Measurements from ENCODE around the gene PMP22. TPM values are rescaled to one million over a fixed set of nuclear protein-coding genes. Genes with fewer than 3 reads are reported as not detected.
"Not testable (repeated sequence)": the region's sequence is repeated elsewhere in the genome, so short reads cannot be mapped to it uniquely, and the experiment has no call there.

PMP22 gene
- polyA plus RNA-seq, 1 donor from 2014 or later: not detected

- Histone ChIP-seq H3K27ac (ENCODE audit: low read length) (no peak overlapping the region), H3K79me2 (replicated peaks; ENCODE audit: insufficient read depth, low read length) (no peaks in the 10 kb centered on the region), H2AFZ (ENCODE audit: low read depth, low read length) (no peak overlapping the region), H3K4me2 (ENCODE audit: low read length) (no peak overlapping the region), H4K20me1 (ENCODE audit: insufficient read depth) (no peaks in the 10 kb centered on the region), H3K9me3 (ENCODE audit: low read length) (no peaks in the 10 kb centered on the region), H3K9me2 (ENCODE audit: insufficient read depth, low read length) (no peaks in the 10 kb centered on the region), H3K27me3 (ENCODE audit: insufficient read depth, low read depth, low read length) (no peaks in the 10 kb centered on the region), H3K4me3 (ENCODE audit: low read length) (no peak overlapping the region), H3K36me3 (ENCODE audit: insufficient read depth, low read length) (no peaks in the 10 kb centered on the region), H3K9ac (ENCODE audit: low read length) (no peak overlapping the region), H3F3A (ENCODE audit: insufficient read depth, low read length, poor library complexity, severe bottlenecking) (no peaks in the 10 kb centered on the region)
- TF ChIP-seq TAF1 (IDR thresholded peaks at IDR 0.05; ENCODE audit: low read depth) (no peak), POLR2AphosphoS5 (IDR thresholded peaks at IDR 0.05) (no peak), SMC3 (conservative IDR thresholded peaks at IDR 0.05; ENCODE audit: poor library complexity) (no peak), REST (IDR thresholded peaks at IDR 0.05; ENCODE audit: borderline replicate concordance) (no peak), EP300 (conservative IDR thresholded peaks at IDR 0.05; ENCODE audit: poor library complexity, severe bottlenecking) (no peak), EZH2 (IDR thresholded peaks at IDR 0.05; ENCODE audit: borderline replicate concordance, insufficient read depth, low read length, poor library complexity, severe bottlenecking) (no peak), RAD21 (conservative IDR thresholded peaks at IDR 0.05) (no peak), MXI1 (conservative IDR thresholded peaks at IDR 0.05; ENCODE audit: poor library complexity, severe bottlenecking) (no peak), CTCF (IDR thresholded peaks at IDR 0.05; ENCODE audit: poor library complexity, severe bottlenecking) (no peak)
These were observed 34.3 kb downstream of the PMP22 start for GRCh38 chr17:15230866-15231265.

GRCh38 chr17:15221827-15222226 lies 43.3 kb downstream of the PMP22 start:
- not testable (repeated sequence) for H3K4me2 ChIP-seq (ENCODE audit: low read length); H3K27me3 ChIP-seq (ENCODE audit: insufficient read depth, low read depth, low read length); H4K20me1 ChIP-seq (ENCODE audit: insufficient read depth); H3K27ac ChIP-seq (ENCODE audit: low read length); H3F3A ChIP-seq (ENCODE audit: insufficient read depth, low read length, poor library complexity, severe bottlenecking); H3K9me2 ChIP-seq (ENCODE audit: insufficient read depth, low read length); H3K9me3 ChIP-seq (ENCODE audit: low read length); H3K79me2 ChIP-seq (replicated peaks; ENCODE audit: insufficient read depth, low read length); H3K36me3 ChIP-seq (ENCODE audit: insufficient read depth, low read length); H3K9ac ChIP-seq (ENCODE audit: low read length); H3K4me3 ChIP-seq (ENCODE audit: low read length); H2AFZ ChIP-seq (ENCODE audit: low read depth, low read length)

- Histone ChIP-seq H3K27me3 (ENCODE audit: insufficient read depth, low read depth, low read length) (no peaks in the 10 kb centered on the region), H3F3A (ENCODE audit: insufficient read depth, low read length, poor library complexity, severe bottlenecking) (no peaks in the 10 kb centered on the region), H3K9me3 (ENCODE audit: low read length) (no peaks in the 10 kb centered on the region), H3K4me3 (ENCODE audit: low read length) (no peak overlapping the region), H4K20me1 (ENCODE audit: insufficient read depth) (no peaks in the 10 kb centered on the region), H3K79me2 (replicated peaks; ENCODE audit: insufficient read depth, low read length) (no peaks in the 10 kb centered on the region), H3K36me3 (ENCODE audit: insufficient read depth, low read length) (no peaks in the 10 kb centered on the region), H3K27ac (ENCODE audit: low read length) (no peak overlapping the region), H2AFZ (ENCODE audit: low read depth, low read length) (no peak overlapping the region), H3K4me2 (ENCODE audit: low read length) (no peak overlapping the region), H3K9ac (ENCODE audit: low read length) (no peak overlapping the region), H3K9me2 (ENCODE audit: insufficient read depth, low read length) (no peaks in the 10 kb centered on the region)
- TF ChIP-seq CTCF (IDR thresholded peaks at IDR 0.05; ENCODE audit: poor library complexity, severe bottlenecking): no peak
- no peak for TF ChIP-seq TAF1 (IDR thresholded peaks at IDR 0.05; ENCODE audit: low read depth)
- no peak for TF ChIP-seq RAD21 (conservative IDR thresholded peaks at IDR 0.05)
- TF ChIP-seq EP300 (conservative IDR thresholded peaks at IDR 0.05; ENCODE audit: poor library complexity, severe bottlenecking): no peak
- TF ChIP-seq EZH2 (IDR thresholded peaks at IDR 0.05; ENCODE audit: borderline replicate concordance, insufficient read depth, low read length, poor library complexity, severe bottlenecking): no peak
- TF ChIP-seq REST (IDR thresholded peaks at IDR 0.05; ENCODE audit: borderline replicate concordance): no peak
- no peak for TF ChIP-seq SMC3 (conservative IDR thresholded peaks at IDR 0.05; ENCODE audit: poor library complexity)
- TF ChIP-seq MXI1 (conservative IDR thresholded peaks at IDR 0.05; ENCODE audit: poor library complexity, severe bottlenecking): no peak
- TF ChIP-seq POLR2AphosphoS5 (IDR thresholded peaks at IDR 0.05): no peak
These were observed 44.3 kb downstream of the PMP22 start for GRCh38 chr17:15220785-15221184.
